ENCODE results near the gene USP40. TPM values are rescaled to one million over a fixed set of nuclear protein-coding genes. Genes with fewer than 3 reads are reported as not detected.

USP40 gene
- polyA plus RNA-seq, 1 donor (not counting 4 experiments of a cell fraction or from before 2014, with no cell fraction given), result 37.3 TPM

DNA sequence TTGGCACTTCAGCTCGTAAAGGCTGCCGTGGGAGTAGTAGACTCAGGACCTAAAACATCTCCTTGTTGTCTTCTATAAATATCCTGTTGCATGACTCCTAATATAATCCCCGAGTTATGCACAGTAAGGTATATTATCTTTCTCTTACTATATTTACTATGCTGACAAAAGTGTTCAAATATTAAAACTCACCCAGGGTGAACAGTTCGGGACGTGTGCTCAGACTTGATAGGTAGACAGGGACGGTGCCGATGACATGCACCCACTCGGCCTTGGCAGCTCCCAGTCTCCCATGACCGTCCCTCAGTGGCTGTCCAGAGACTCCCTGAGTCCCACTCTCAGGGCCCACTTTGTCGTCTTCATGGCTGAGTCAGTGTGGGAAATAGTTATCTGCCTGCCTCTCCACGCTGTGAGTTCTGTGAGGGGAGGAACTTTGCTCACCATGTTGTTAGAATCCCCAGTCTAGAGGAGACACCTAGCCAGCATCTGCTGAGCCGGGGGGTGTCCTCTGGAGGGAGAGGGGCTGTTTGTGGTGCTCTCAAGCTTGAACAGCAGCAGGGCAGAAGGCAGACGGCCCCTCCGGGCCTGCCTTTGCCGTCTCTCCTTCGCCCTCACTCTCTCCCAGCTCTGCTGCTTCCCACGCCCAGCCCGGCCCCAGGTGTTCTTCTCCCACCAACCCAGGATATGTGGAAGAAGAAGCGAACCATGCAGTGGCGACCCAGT lies 137.2 kb downstream of the USP40 start:
- no peaks in the 10 kb centered on the region for H3K27me3 ChIP-seq (ENCODE audit: control insufficient read depth, extremely low read depth, insufficient read depth, low read length)
- peaks cover 4% of the 10 kb centered on the region for H3K9me3 ChIP-seq (ENCODE audit: control insufficient read depth, low read depth, low read length)
- H3K9me1 ChIP-seq (ENCODE audit: control insufficient read depth, extremely low read depth, insufficient read depth, low read length), result no peaks in the 10 kb centered on the region
- H3K36me3 ChIP-seq (ENCODE audit: control insufficient read depth in 2 of 2, extremely low read depth in 1 of 2, insufficient read depth in 2 of 2, low read length in 2 of 2), result no peaks in the 10 kb centered on the region
- H3K4me3 ChIP-seq (ENCODE audit: control insufficient read depth in 2 of 3, extremely low read depth in 1 of 3, insufficient read depth in 2 of 3, low read depth in 1 of 3, low read length in 3 of 3), result no peak overlapping the region
- H3K4me1 ChIP-seq (ENCODE audit: control insufficient read depth, extremely low read depth, insufficient read depth, low read length), result peaks cover 11% of the 10 kb centered on the region
- TF ChIP-seq EZH2 (IDR thresholded peaks at IDR 0.05; ENCODE audit: low read length) (no peak), CTCF (optimal IDR thresholded peaks at IDR 0.05 in 1 of 3, IDR thresholded peaks at IDR 0.05 in 1 of 3, conservative IDR thresholded peaks at IDR 0.05 in 1 of 3; ENCODE audit: extremely low read depth in 1 of 3, insufficient read depth in 2 of 3, low read length in 3 of 3) (no peak)
- no peak overlapping the region for H2AFZ ChIP-seq (ENCODE audit: control insufficient read depth, low read length)
- H3K27ac ChIP-seq (ENCODE audit: control insufficient read depth, insufficient read depth, low read length), result no peak overlapping the region
- DNase-seq (ENCODE audit: low read depth, low spot score), result no peak
- H4K20me1 ChIP-seq (ENCODE audit: control insufficient read depth, extremely low read depth, insufficient read depth, low read length), result no peaks in the 10 kb centered on the region
- no peak for FAIRE-seq
- H3K79me2 ChIP-seq (ENCODE audit: control insufficient read depth, insufficient read depth, low read length), result no peaks in the 10 kb centered on the region
- dilution Hi-C loops (cut with MboI; ENCODE audit: extremely low pct_ligation_motif_present, low sequenced_read_pairs), result no loop called here
- no peak overlapping the region for H3K4me2 ChIP-seq (ENCODE audit: control insufficient read depth, extremely low read depth, insufficient read depth, low read depth, low read length)
- no peak overlapping the region for H3K9ac ChIP-seq (ENCODE audit: control insufficient read depth, extremely low read depth, insufficient read depth, low read length)

DNA sequence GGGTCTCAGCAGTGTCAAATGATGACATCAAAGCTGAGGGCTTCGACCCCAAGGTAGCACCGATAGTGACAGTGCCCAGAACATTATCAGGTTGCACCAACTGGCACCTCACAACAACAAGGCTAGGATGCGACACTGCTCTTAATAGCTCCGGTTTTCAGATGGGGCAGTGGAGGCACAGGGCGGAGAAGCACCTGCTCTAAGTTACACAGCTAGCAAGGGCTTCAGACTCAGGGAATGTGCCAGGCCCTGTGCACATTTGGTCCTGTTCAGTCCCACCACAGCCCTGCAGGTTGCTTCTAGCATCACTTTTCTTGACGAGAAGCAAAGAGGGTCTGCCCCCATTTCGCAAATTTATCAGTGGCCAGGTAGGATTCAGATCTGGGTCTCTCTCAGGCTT lies 138.1 kb downstream of the USP40 start:
- no peaks in the 10 kb centered on the region for H3K79me2 ChIP-seq (ENCODE audit: control insufficient read depth, insufficient read depth, low read length)
- no peak overlapping the region for H3K9ac ChIP-seq (ENCODE audit: control insufficient read depth, extremely low read depth, insufficient read depth, low read length)
- no peaks in the 10 kb centered on the region for H3K36me3 ChIP-seq (ENCODE audit: control insufficient read depth in 2 of 2, extremely low read depth in 1 of 2, insufficient read depth in 2 of 2, low read length in 2 of 2)
- H3K9me3 ChIP-seq (ENCODE audit: control insufficient read depth, low read depth, low read length), result peaks cover 4% of the 10 kb centered on the region
- no peak overlapping the region for H2AFZ ChIP-seq (ENCODE audit: control insufficient read depth, low read length)
- DNase-seq (ENCODE audit: low read depth, low spot score) (no peak), FAIRE-seq (no peak)
- TF ChIP-seq EZH2 (IDR thresholded peaks at IDR 0.05; ENCODE audit: low read length) (no peak), CTCF (optimal IDR thresholded peaks at IDR 0.05 in 1 of 3, IDR thresholded peaks at IDR 0.05 in 1 of 3, conservative IDR thresholded peaks at IDR 0.05 in 1 of 3; ENCODE audit: extremely low read depth in 1 of 3, insufficient read depth in 2 of 3, low read length in 3 of 3) (no peak)
- H3K27me3 ChIP-seq (ENCODE audit: control insufficient read depth, extremely low read depth, insufficient read depth, low read length), result no peaks in the 10 kb centered on the region
- H3K4me3 ChIP-seq (ENCODE audit: control insufficient read depth in 2 of 3, extremely low read depth in 1 of 3, insufficient read depth in 2 of 3, low read depth in 1 of 3, low read length in 3 of 3), result no peak overlapping the region
- no peaks in the 10 kb centered on the region for H4K20me1 ChIP-seq (ENCODE audit: control insufficient read depth, extremely low read depth, insufficient read depth, low read length)
- no peak overlapping the region for H3K4me2 ChIP-seq (ENCODE audit: control insufficient read depth, extremely low read depth, insufficient read depth, low read depth, low read length)
- H3K9me1 ChIP-seq (ENCODE audit: control insufficient read depth, extremely low read depth, insufficient read depth, low read length), result no peaks in the 10 kb centered on the region
- H3K4me1 ChIP-seq (ENCODE audit: control insufficient read depth, extremely low read depth, insufficient read depth, low read length), result peaks cover 11% of the 10 kb centered on the region
- H3K27ac ChIP-seq (ENCODE audit: control insufficient read depth, insufficient read depth, low read length), result no peak overlapping the region
- dilution Hi-C loops (cut with MboI; ENCODE audit: extremely low pct_ligation_motif_present, low sequenced_read_pairs), result no loop called here

Data from keratinocyte (primary cell).